Calu3 (cell line): Measurements from ENCODE around the gene GPR17. TPM values are rescaled to one million over a fixed set of nuclear protein-coding genes. Genes with fewer than 3 reads are reported as not detected.

Experiments
- BruUV-seq: library from RNA; stranded (reverse); fragments of 400-500 nt; replicated peaks from 2 replicates; lab custom pipeline; 2021; lab: Mats Ljungman, UMichigan
- CTCF ChIA-PET: fragments of 300-600 bp; sonication (Branson Sonifier 250); formaldehyde crosslinking; loops from one replicate; lab custom pipeline; 2022; ENCODE audit warnings: antibody characterized with exemption; lab: Charles Lee
- DNase-seq: peaks from one replicate; pipeline ENCODE4 v3.0.0; 2022
- H3K27ac Mint-ChIP-seq: one replicate; pipeline ENCODE4 v1.8.0; 2022; ENCODE audit warnings: mixed read lengths; ENCODE audit not compliant: unreplicated experiment
- H3K27me3 Mint-ChIP-seq: one replicate; pipeline ENCODE4 v1.8.0; 2022; ENCODE audit warnings: mixed read lengths; ENCODE audit not compliant: unreplicated experiment
- H3K36me3 Mint-ChIP-seq: one replicate; pipeline ENCODE4 v1.8.0; 2022; ENCODE audit warnings: mild to moderate bottlenecking, moderate library complexity, mixed read lengths; ENCODE audit not compliant: insufficient read depth, unreplicated experiment
- H3K4me1 Mint-ChIP-seq: one replicate; pipeline ENCODE4 v1.8.0; 2022; ENCODE audit warnings: mild to moderate bottlenecking, low read depth, mixed read lengths; ENCODE audit not compliant: unreplicated experiment
- H3K4me3 Mint-ChIP-seq: one replicate; pipeline ENCODE4 v1.8.0; 2022; ENCODE audit warnings: mild to moderate bottlenecking, low read depth, moderate library complexity, mixed read lengths; ENCODE audit not compliant: unreplicated experiment
- H3K9me3 Mint-ChIP-seq: one replicate; pipeline ENCODE4 v1.8.0; 2022; ENCODE audit warnings: low read depth, mixed read lengths; ENCODE audit not compliant: unreplicated experiment
- CTCF ChIP-seq: fragments of 200-600 bp; IDR thresholded peaks from one replicate; pipeline ENCODE4 v1.8.0; 2022; ENCODE audit warnings: antibody characterized with exemption; ENCODE audit not compliant: unreplicated experiment
- intact Hi-C: fragments of 100-400 bp; cut with micrococcal nuclease; formaldehyde crosslinking; loops from one replicate; pipeline ENCODE4 v1.10.0; 2022; ENCODE audit not compliant: unreplicated experiment
- total RNA-seq: library from RNA; stranded (reverse); gene quantifications from 2 replicates; pipeline ENCODE4 v1.2.3, GENCODE V29; 2022

The GPR17 gene
- total RNA-seq, 1 experiment from 2014 or later, result not detected

- no TSS peak for BruUV-seq
- H3K27me3 Mint-ChIP-seq, result peaks cover 27% of the 10 kb centered on the region
- intact Hi-C loops, result no loop called here
These were observed 20.4 kb upstream of the GPR17 start for GRCh38 chr2:127625572-127625951.

GRCh38 chr2:127626175-127626574 lies 19.8 kb upstream of the GPR17 start:
- Mint-ChIP-seq H3K36me3 (no peaks in the 10 kb centered on the region), H3K27ac (no peak overlapping the region), H3K27me3 (peaks cover 23% of the 10 kb centered on the region), H3K4me1 (no peaks in the 10 kb centered on the region), H3K4me3 (no peak overlapping the region), H3K9me3 (no peaks in the 10 kb centered on the region)
- no peak for TF ChIP-seq CTCF
- no TSS peak for BruUV-seq
- intact Hi-C loops, result no loop called here
- CTCF ChIA-PET, result interaction anchor here (0.6 kb wide), 1 partner anchor 64 kb away, joined by 9 read pairs; no protein-coding TSS in a partner anchor
- no peak for DNase-seq

More at GRCh38 chr2:127625572-127625951, 20.4 kb upstream of the GPR17 start:
- no peak overlapping the region for H3K4me3 Mint-ChIP-seq
- no peak for TF ChIP-seq CTCF
- H3K36me3 Mint-ChIP-seq, result no peaks in the 10 kb centered on the region
- H3K9me3 Mint-ChIP-seq, result no peaks in the 10 kb centered on the region
- CTCF ChIA-PET, result interaction anchor here (1.0 kb wide), 1 partner anchor 12 kb away, joined by 3 read pairs; no protein-coding TSS in a partner anchor
- DNase-seq, result no peak
- no peak overlapping the region for H3K27ac Mint-ChIP-seq
- no peaks in the 10 kb centered on the region for H3K4me1 Mint-ChIP-seq

- BruUV-seq, result no TSS peak
These were observed 18.8 kb upstream of the GPR17 start for GRCh38 chr2:127626917-127627739.

More at GRCh38 chr2:127626917-127627739, 18.8 kb upstream of the GPR17 start:
- no peaks in the 10 kb centered on the region for H3K36me3 Mint-ChIP-seq
- no peak overlapping the region for H3K27ac Mint-ChIP-seq
- DNase-seq, result no peak
- no peaks in the 10 kb centered on the region for H3K9me3 Mint-ChIP-seq
- intact Hi-C loops, result no loop called here
- H3K4me3 Mint-ChIP-seq, result no peak overlapping the region
- TF ChIP-seq CTCF, result no peak
- H3K27me3 Mint-ChIP-seq, result peaks cover 14% of the 10 kb centered on the region
- H3K4me1 Mint-ChIP-seq, result no peaks in the 10 kb centered on the region
- CTCF ChIA-PET, result no interaction called here
